ENCODE results near the gene AMD1. TPM values are rescaled to one million over a fixed set of nuclear protein-coding genes. Genes with fewer than 3 reads are reported as not detected.
A peak's percentile ranks its signal among the peaks of the same experiment; 100 is the strongest.
"Not testable (repeated sequence)": the region's sequence is repeated elsewhere in the genome, so short reads cannot be mapped to it uniquely, and the experiment has no call there.

The AMD1 gene
- total RNA-seq = 10 to 100 TPM; 51.5 to 81.5 TPM

DNA sequence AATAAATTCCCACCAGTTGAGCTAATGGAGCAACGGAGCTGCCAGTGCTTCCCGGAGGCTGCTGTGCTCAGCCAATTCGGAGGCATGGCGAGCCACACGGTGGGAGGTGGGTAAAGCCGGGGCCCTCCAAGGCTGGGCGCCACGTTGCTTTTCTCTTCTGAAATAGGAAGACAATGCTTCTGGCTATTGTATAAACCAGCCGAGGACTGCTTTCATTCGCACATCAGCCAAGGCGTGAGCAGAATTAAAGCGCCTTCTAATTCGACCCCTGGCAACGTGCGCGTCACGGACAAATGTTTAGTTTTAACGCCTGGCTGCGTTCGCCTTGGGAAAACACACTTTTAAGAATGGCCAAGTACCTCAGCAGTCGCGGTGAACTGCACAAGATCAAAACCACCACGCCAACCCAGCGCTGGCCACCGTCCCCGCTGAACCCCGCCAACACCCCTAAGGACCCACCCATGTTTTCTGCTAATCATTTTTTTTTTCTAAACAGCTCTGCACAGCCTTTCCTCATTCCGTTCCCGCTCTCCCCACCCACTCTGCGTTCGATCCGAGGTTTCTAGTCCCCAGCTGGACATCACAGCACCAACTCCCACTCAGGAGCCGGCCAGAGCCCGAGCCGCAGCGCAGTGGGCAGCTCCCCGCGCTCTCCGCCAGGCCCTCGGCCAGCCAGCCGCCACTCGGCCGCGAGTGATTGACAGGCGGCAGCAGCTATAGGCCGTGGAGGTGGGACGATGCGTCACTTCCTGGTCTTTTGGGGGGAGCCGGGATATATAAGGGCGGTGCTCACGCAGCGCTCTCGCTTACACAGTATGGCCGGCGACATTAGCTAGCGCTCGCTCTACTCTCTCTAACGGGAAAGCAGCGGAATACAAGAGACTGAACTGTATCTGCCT lies at the start of gene AMD1:
TSS of gene AMD1 (plus strand) at position 805 of the 899 bp plus-strand sequence. CDS start 321 bp downstream, outside the sequence.
- H3K27me3 ChIP-seq = no peaks in the 10 kb centered on the region
- H3K4me3 ChIP-seq = peak within 1 kb of the TSS; percentile 73 to 96
- no peaks in the 10 kb centered on the region for H3K36me3 ChIP-seq
- TF ChIP-seq, protein P1, sequence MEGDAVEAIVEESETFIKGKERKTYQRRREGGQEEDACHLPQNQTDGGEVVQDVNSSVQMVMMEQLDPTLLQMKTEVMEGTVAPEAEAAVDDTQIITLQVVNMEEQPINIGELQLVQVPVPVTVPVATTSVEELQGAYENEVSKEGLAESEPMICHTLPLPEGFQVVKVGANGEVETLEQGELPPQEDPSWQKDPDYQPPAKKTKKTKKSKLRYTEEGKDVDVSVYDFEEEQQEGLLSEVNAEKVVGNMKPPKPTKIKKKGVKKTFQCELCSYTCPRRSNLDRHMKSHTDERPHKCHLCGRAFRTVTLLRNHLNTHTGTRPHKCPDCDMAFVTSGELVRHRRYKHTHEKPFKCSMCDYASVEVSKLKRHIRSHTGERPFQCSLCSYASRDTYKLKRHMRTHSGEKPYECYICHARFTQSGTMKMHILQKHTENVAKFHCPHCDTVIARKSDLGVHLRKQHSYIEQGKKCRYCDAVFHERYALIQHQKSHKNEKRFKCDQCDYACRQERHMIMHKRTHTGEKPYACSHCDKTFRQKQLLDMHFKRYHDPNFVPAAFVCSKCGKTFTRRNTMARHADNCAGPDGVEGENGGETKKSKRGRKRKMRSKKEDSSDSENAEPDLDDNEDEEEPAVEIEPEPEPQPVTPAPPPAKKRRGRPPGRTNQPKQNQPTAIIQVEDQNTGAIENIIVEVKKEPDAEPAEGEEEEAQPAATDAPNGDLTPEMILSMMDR (IDR thresholded peaks at IDR 0.05) = no peak
- H3K4me1 ChIP-seq = peaks cover 0 to 36% of the 10 kb centered on the region in 2 donors
- peak; percentile 99 for DNase-seq (ENCODE audit: low spot score)
- no peaks in the 10 kb centered on the region for H3K9me3 ChIP-seq
- H3K27ac ChIP-seq = peak within 1 kb of the TSS; percentile 89 to 99

DNA sequence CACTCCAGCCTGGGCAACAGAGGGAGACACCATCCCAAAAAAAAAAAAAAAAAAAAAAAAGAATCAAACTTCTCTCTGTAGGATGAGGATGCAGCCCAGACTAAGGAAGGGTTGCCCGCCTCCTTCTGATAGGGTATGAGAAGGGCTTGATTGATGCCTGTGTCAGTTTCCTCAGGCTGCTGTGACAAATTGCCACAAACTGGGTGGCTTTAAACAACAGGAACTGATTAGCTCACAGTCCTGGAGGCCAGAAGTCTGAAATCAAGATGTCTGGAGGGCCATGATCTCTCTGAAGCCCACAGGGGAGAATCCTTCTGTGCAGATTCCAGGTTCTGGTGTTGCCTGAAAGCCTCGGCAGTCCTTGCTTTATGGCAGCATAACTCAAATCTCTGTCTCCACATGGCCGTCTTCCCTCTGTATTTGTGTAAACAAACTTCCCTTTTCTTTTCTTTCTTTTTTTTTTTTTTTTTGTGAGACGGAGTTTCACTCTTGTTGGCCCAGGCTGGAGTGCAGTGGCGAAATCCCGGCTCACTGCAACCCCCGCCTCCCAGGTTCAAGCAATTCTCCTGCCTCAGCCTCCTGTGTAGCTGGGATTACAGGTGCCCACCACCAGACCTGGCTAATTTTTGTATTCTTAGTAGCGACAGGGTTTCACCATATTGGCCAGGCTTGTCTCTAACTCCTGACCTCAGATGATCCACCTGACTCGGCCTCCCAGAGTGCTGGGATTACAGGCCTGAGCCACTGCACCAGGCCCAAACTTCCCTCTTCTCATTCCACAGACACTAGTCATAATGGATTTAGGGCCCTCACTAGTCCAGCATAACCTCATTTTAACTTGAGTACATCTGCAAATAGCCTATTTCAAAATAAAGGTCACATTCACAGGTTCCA lies 48.1 kb upstream of the AMD1 start:
- no peaks in the 10 kb centered on the region for H3K9me3 ChIP-seq
- H3K27me3 ChIP-seq = no peaks in the 10 kb centered on the region
- TF ChIP-seq, protein P1 (IDR thresholded peaks at IDR 0.05) = no peak
- H3K4me1 ChIP-seq = peaks cover 0 to 20% of the 10 kb centered on the region in 2 donors
- peak; percentile 55 for DNase-seq (ENCODE audit: low spot score)
- no peak overlapping the region for H3K27ac ChIP-seq
- no peak overlapping the region for H3K4me3 ChIP-seq
- no peaks in the 10 kb centered on the region for H3K36me3 ChIP-seq

- no peaks in the 10 kb centered on the region for H3K27me3 ChIP-seq
- H3K9me3 ChIP-seq = no peaks in the 10 kb centered on the region
- no peak overlapping the region for H3K4me3 ChIP-seq
- peaks cover 0 to under 1% of the 10 kb centered on the region in 2 donors for H3K4me1 ChIP-seq
- no peaks in the 10 kb centered on the region for H3K36me3 ChIP-seq
- DNase-seq (ENCODE audit: low spot score) = no peak
- TF ChIP-seq, protein P1 (IDR thresholded peaks at IDR 0.05) = no peak
- no peak overlapping the region for H3K27ac ChIP-seq
Measured at GRCh38 chr6:110828396-110828795, 46.2 kb upstream of the AMD1 start.

DNA sequence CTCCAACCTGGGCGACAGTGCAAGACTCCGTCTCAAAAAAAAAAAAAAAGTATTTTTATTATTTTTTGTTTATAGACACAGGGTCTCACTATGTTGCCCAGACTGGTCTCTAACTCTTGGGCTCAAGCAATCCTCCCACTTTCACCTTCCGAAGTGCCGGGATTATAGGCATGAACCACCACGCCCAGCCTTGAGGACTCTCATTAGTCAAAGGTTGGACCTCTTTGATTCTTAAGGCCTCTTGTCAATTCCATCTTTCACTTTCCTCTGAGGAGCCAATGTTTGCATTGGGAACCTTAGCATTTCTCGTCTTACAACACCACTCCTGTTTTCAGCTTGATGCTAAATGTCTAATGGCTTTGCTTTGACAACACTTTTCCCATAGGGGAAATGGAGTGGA lies 43.2 kb upstream of the AMD1 start:
- H3K4me1 ChIP-seq = no peaks in the 10 kb centered on the region
- H3K27ac ChIP-seq = no peak overlapping the region
- peak; percentile 18 for DNase-seq (ENCODE audit: low spot score)
- H3K9me3 ChIP-seq = no peaks in the 10 kb centered on the region
- no peaks in the 10 kb centered on the region for H3K36me3 ChIP-seq
- TF ChIP-seq, protein P1 (IDR thresholded peaks at IDR 0.05) = no peak
- H3K4me3 ChIP-seq = no peak overlapping the region
- no peaks in the 10 kb centered on the region for H3K27me3 ChIP-seq

DNA sequence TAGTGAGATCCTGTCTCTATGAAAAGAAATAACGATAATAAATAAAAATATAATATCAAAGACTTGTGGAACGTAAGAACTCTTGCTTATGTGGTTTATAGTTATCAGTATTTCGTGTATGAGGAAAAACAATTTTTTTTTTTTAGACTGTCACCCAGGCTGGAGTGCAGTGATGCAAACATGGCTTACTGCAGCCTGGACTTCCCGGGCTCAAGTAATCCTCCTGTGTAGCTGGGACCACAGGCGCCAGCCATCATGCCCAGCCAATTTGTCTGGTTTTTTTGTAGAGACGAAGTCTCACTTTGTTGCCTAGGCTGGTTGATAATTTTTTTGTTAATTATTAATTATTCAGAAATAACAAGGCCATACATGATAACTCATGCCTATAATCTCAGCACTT lies 40.8 kb upstream of the AMD1 start:
- H3K27ac ChIP-seq = no peak overlapping the region

DNA sequence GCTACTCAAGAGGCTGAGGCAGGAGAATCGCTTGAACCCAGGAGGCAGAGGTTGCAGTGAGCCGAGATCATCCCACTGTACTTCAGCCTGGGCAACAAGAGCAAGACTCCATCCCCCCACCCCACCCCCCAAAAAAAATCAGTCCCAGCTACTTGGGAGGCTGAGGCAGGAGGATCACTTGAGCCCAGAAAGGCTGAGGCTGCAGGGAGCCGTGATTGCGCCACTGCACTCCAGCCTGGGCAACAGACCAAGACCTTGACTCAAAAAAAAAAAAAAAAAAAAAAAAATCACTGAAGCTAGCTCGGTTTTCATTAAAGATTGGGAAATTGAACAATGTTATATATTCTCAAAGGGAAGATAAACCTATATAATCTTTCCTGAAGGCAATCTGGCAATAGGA lies 38.8 kb upstream of the AMD1 start:
- H3K27me3 ChIP-seq, H3K36me3 ChIP-seq, H3K4me1 ChIP-seq, H3K4me3 ChIP-seq, H3K9me3 ChIP-seq, H3K27ac ChIP-seq: not testable (repeated sequence)
- DNase-seq (ENCODE audit: low spot score) = peak; percentile 32

More for the DNA sequence above, 40.8 kb upstream of the AMD1 start:
- TF ChIP-seq, protein P1 (IDR thresholded peaks at IDR 0.05) = no peak
- peak; percentile 42 for DNase-seq (ENCODE audit: low spot score)
- Histone ChIP-seq H3K9me3 (no peaks in the 10 kb centered on the region), H3K27me3 (no peaks in the 10 kb centered on the region), H3K4me1 (no peaks in the 10 kb centered on the region), H3K36me3 (no peaks in the 10 kb centered on the region), H3K4me3 (no peak overlapping the region)
